Measurements from ENCODE around the gene TBC1D16. TPM values are rescaled to one million over a fixed set of nuclear protein-coding genes. Genes with fewer than 3 reads are reported as not detected.

The TBC1D16 gene
- total RNA-seq, 1 experiment from 2014 or later: 21.1 TPM

- peaks cover 26% of the 10 kb centered on the region for H3K36me3 Mint-ChIP-seq (ENCODE audit: insufficient read depth, unreplicated experiment)
- BruUV-seq (replicated peaks): no TSS peak
- TF ChIP-seq, protein P1, sequence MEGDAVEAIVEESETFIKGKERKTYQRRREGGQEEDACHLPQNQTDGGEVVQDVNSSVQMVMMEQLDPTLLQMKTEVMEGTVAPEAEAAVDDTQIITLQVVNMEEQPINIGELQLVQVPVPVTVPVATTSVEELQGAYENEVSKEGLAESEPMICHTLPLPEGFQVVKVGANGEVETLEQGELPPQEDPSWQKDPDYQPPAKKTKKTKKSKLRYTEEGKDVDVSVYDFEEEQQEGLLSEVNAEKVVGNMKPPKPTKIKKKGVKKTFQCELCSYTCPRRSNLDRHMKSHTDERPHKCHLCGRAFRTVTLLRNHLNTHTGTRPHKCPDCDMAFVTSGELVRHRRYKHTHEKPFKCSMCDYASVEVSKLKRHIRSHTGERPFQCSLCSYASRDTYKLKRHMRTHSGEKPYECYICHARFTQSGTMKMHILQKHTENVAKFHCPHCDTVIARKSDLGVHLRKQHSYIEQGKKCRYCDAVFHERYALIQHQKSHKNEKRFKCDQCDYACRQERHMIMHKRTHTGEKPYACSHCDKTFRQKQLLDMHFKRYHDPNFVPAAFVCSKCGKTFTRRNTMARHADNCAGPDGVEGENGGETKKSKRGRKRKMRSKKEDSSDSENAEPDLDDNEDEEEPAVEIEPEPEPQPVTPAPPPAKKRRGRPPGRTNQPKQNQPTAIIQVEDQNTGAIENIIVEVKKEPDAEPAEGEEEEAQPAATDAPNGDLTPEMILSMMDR (IDR thresholded peaks at IDR 0.05; ENCODE audit: unreplicated experiment): no peak
- H3K27me3 Mint-ChIP-seq (ENCODE audit: insufficient read depth, unreplicated experiment): no peaks in the 10 kb centered on the region
- DNase-seq (ENCODE audit: unreplicated experiment): no peak
- H3K4me3 Mint-ChIP-seq (ENCODE audit: unreplicated experiment): no peak overlapping the region
- ChIA-PET POLR2A (interaction anchor here (0.7 to 1.2 kb wide), 2 partner anchors 60 to 128 kb away, joined by 3 read pairs; no protein-coding TSS in a partner anchor), CTCF (interaction anchor here (0.5 kb wide), 1 partner anchor 76 kb away, joined by 4 read pairs; no protein-coding TSS in a partner anchor)
- peaks cover 18% of the 10 kb centered on the region for H3K4me1 Mint-ChIP-seq (ENCODE audit: insufficient read depth, unreplicated experiment)
- no peak overlapping the region for H3K27ac Mint-ChIP-seq (ENCODE audit: low read depth, unreplicated experiment)
- intact Hi-C loops (cut with micrococcal nuclease): loop anchor here (5.0 kb wide), 1 partner anchor 62 kb away; no protein-coding TSS in a partner anchor
- H3K9me3 Mint-ChIP-seq (ENCODE audit: unreplicated experiment): no peaks in the 10 kb centered on the region
These were observed 105.4 kb downstream of the TBC1D16 start for GRCh38 chr17:79930062-79930876.

GRCh38 chr17:79929257-79930061 lies 106.2 kb downstream of the TBC1D16 start:
- Mint-ChIP-seq H3K4me1 (ENCODE audit: insufficient read depth, unreplicated experiment) (peaks cover 26% of the 10 kb centered on the region), H3K4me3 (ENCODE audit: unreplicated experiment) (no peak overlapping the region), H3K36me3 (ENCODE audit: insufficient read depth, unreplicated experiment) (peaks cover 24% of the 10 kb centered on the region), H3K27me3 (ENCODE audit: insufficient read depth, unreplicated experiment) (no peaks in the 10 kb centered on the region), H3K27ac (ENCODE audit: low read depth, unreplicated experiment) (no peak overlapping the region), H3K9me3 (ENCODE audit: unreplicated experiment) (no peaks in the 10 kb centered on the region)
- no TSS peak for BruUV-seq (replicated peaks)
- ChIA-PET CTCF (no interaction called here), POLR2A (interaction anchor here (0.7 kb wide), 1 partner anchor 61 kb away, joined by 3 read pairs; no protein-coding TSS in a partner anchor)
- DNase-seq (ENCODE audit: unreplicated experiment): no peak
- TF ChIP-seq, protein P1 (IDR thresholded peaks at IDR 0.05; ENCODE audit: unreplicated experiment): no peak
- intact Hi-C loops (cut with micrococcal nuclease): loop anchor here (5.0 kb wide), 1 partner anchor 63 kb away; no protein-coding TSS in a partner anchor

GRCh38 chr17:79928502-79929256 lies 107.0 kb downstream of the TBC1D16 start:
- no TSS peak for BruUV-seq (replicated peaks)
- ChIA-PET CTCF (interaction anchor here (0.6 kb wide), 1 partner anchor 127 kb away, joined by 3 read pairs; no protein-coding TSS in a partner anchor), POLR2A (interaction anchor here (0.7 kb wide), 1 partner anchor 62 kb away, joined by 3 read pairs; no protein-coding TSS in a partner anchor)
- no peak overlapping the region for H3K27ac Mint-ChIP-seq (ENCODE audit: low read depth, unreplicated experiment)
- H3K4me1 Mint-ChIP-seq (ENCODE audit: insufficient read depth, unreplicated experiment): peaks cover 19% of the 10 kb centered on the region
- H3K27me3 Mint-ChIP-seq (ENCODE audit: insufficient read depth, unreplicated experiment): no peaks in the 10 kb centered on the region
- no peaks in the 10 kb centered on the region for H3K9me3 Mint-ChIP-seq (ENCODE audit: unreplicated experiment)
- TF ChIP-seq, protein P1 (IDR thresholded peaks at IDR 0.05; ENCODE audit: unreplicated experiment): no peak
- intact Hi-C loops (cut with micrococcal nuclease): no loop called here
- no peak overlapping the region for H3K4me3 Mint-ChIP-seq (ENCODE audit: unreplicated experiment)
- DNase-seq (ENCODE audit: unreplicated experiment): no peak
- peaks cover 20% of the 10 kb centered on the region for H3K36me3 Mint-ChIP-seq (ENCODE audit: insufficient read depth, unreplicated experiment)
